Sigmoid colon (tissue), 7 donors: ENCODE data around the gene RANBP17. TPM values are rescaled to one million over a fixed set of nuclear protein-coding genes. Genes with fewer than 3 reads are reported as not detected.

Source experiments
- DNase-seq: peaks from one replicate; pipeline ENCODE4 v3.0.0-alpha.2; 2019
- H3K27ac ChIP-seq, 4 donors: fragments of 200-600 bp; sonication (generic); one replicate each; pipeline ENCODE4 v1.5.1; 2016 to 2019; ENCODE audit warnings: mild to moderate bottlenecking in 1 of 4
- H3K27me3 ChIP-seq, 3 donors: fragments of 200-600 bp; sonication (generic); one replicate each; pipeline ENCODE4 v1.5.1; 2019; ENCODE audit warnings: mild to moderate bottlenecking in 1 of 3
- H3K36me3 ChIP-seq, 4 donors: fragments of 200-600 bp; sonication (generic); one replicate each; pipeline ENCODE4 v1.5.1; 2016 to 2019
- H3K4me1 ChIP-seq, 4 donors: fragments of 200-600 bp; sonication (generic); one replicate each; pipeline ENCODE4 v1.5.1; 2017 to 2019
- H3K4me3 ChIP-seq, 4 donors: fragments of 200-600 bp; sonication (generic); one replicate each; pipeline ENCODE4 v1.5.1; 2017 to 2019; ENCODE audit warnings: mild to moderate bottlenecking in 2 of 4, moderate library complexity in 1 of 4
- H3K9me3 ChIP-seq, 4 donors: fragments of 200-600 bp in 3 of 4; sonication (generic) in 3 of 4; one replicate each; pipeline versions ENCODE4 v1.5.1 to v1.6.1; 2013 to 2019
- CTCF ChIP-seq, 4 experiments: fragments of 450-650 bp in 3 of 4; fragments of 200-600 bp in 1 of 4; IDR thresholded peaks; one replicate each; pipeline ENCODE4 v1.5.1; 2016 to 2019; ENCODE audit warnings: antibody characterized with exemption in 4 of 4, mild to moderate bottlenecking in 3 of 4, moderate library complexity in 2 of 4
- EP300 ChIP-seq, 4 donors: sonication (generic); formaldehyde crosslinking; IDR thresholded peaks; one replicate each; pipeline ENCODE4 v1.6.1; 2017; ENCODE audit warnings: antibody characterized with exemption in 4 of 4
- POLR2A ChIP-seq, 2 donors: fragments of 450-650 bp; IDR thresholded peaks; one replicate each; pipeline ENCODE4 v1.6.1; 2016; ENCODE audit warnings: antibody characterized with exemption in 2 of 2, mild to moderate bottlenecking in 2 of 2, moderate library complexity in 2 of 2
- POLR2AphosphoS5 ChIP-seq, 4 donors: sonication (generic); formaldehyde crosslinking; IDR thresholded peaks; one replicate each; pipeline ENCODE4 v1.6.1; 2017; ENCODE audit warnings: antibody characterized with exemption in 4 of 4
- WGBS, 2 donors: extraction: QIAGEN DNeasy Blood & Tissue Kit; methylation state at CpG; one replicate each; pipeline ENCODE4 v1.1.7; 2013; 5-methylcytosine and 5-hydroxymethylcytosine counted together
- intact Hi-C: fragments of 100-400 bp; cut with DNase I; formaldehyde crosslinking; loops from one replicate; pipeline ENCODE4 v1.15.1; 2023
- polyA plus RNA-seq, 3 donors: library from polyadenylated mRNA; stranded (reverse); fragments of 200-250 nt; gene quantifications; one replicate each; pipeline ENCODE4 v1.2.3, GENCODE V29; 2013
- total RNA-seq, 4 donors: library from RNA; depleted of rRNA; stranded (reverse); fragments of >200 nt; gene quantifications; one replicate each; pipeline ENCODE4 v1.1.0, GENCODE V29; 2016
- donor health status: healthy with polysubstance abuse.
- donor health status: Bipolar disorder and iron deficiency.
- donor health status: healthy.

The RANBP17 gene
- total and polyA plus RNA-seq, 7 donors, result 0.23 to 25.8 (median 11.4) TPM

GRCh38 chr5:171272996-171273970, 411.5 kb downstream of the RANBP17 start:
- intact Hi-C loops, result no loop called here
- no peaks in the 10 kb centered on the region for H3K27me3 ChIP-seq
- 91 to 92% methylated on average over 2 of the region's 2 CpGs for WGBS, 2 donors
- DNase-seq, result no peak
- no peaks in the 10 kb centered on the region for H3K9me3 ChIP-seq
- H3K4me1 ChIP-seq, result no peaks in the 10 kb centered on the region
- H3K27ac ChIP-seq, result no peak overlapping the region
- no peak overlapping the region for H3K4me3 ChIP-seq
- TF ChIP-seq EP300 (IDR thresholded peaks at IDR 0.05) (no peak), POLR2A (IDR thresholded peaks at IDR 0.05) (no peak), POLR2AphosphoS5 (IDR thresholded peaks at IDR 0.05) (no peak), CTCF (IDR thresholded peaks at IDR 0.05) (no peak)
- H3K36me3 ChIP-seq, result no peaks in the 10 kb centered on the region

- Histone ChIP-seq H3K9me3 (no peaks in the 10 kb centered on the region), H3K27me3 (no peaks in the 10 kb centered on the region), H3K4me1 (no peaks in the 10 kb centered on the region), H3K4me3 (no peak overlapping the region), H3K36me3 (no peaks in the 10 kb centered on the region), H3K27ac (no peak overlapping the region)
- DNase-seq, result no peak
- TF ChIP-seq POLR2AphosphoS5 (IDR thresholded peaks at IDR 0.05) (no peak), POLR2A (IDR thresholded peaks at IDR 0.05) (no peak), CTCF (IDR thresholded peaks at IDR 0.05) (no peak), EP300 (IDR thresholded peaks at IDR 0.05) (no peak)
- WGBS, 2 donors, result 70 to 82% methylated on average over 5 of the region's 5 CpGs
- intact Hi-C loops, result no loop called here
Observed at GRCh38 chr5:171275841-171276544, 414.2 kb downstream of the RANBP17 start.

GRCh38 chr5:171283753-171284152, 421.9 kb downstream of the RANBP17 start:
- 90 to 92% methylated on average over 7 of the region's 7 CpGs for WGBS, 2 donors
- H3K27me3 ChIP-seq, result no peaks in the 10 kb centered on the region
- intact Hi-C loops, result no loop called here
- no peak overlapping the region for H3K4me3 ChIP-seq
- H3K9me3 ChIP-seq, result no peaks in the 10 kb centered on the region
- no peak overlapping the region for H3K27ac ChIP-seq
- H3K36me3 ChIP-seq, result no peaks in the 10 kb centered on the region
- H3K4me1 ChIP-seq, result no peaks in the 10 kb centered on the region
- no peak for DNase-seq
- no peak for TF ChIP-seq POLR2A (IDR thresholded peaks at IDR 0.05)
- no peak for TF ChIP-seq POLR2AphosphoS5 (IDR thresholded peaks at IDR 0.05)
- no peak for TF ChIP-seq CTCF (IDR thresholded peaks at IDR 0.05)
- TF ChIP-seq EP300 (IDR thresholded peaks at IDR 0.05), result no peak

- H3K4me1 ChIP-seq, result no peaks in the 10 kb centered on the region
- no peak for DNase-seq
- H3K4me3 ChIP-seq, result no peak overlapping the region
- TF ChIP-seq EP300 (IDR thresholded peaks at IDR 0.05), result no peak
- TF ChIP-seq POLR2A (IDR thresholded peaks at IDR 0.05), result no peak
- TF ChIP-seq POLR2AphosphoS5 (IDR thresholded peaks at IDR 0.05), result no peak
- no peak for TF ChIP-seq CTCF (IDR thresholded peaks at IDR 0.05)
- no peak overlapping the region for H3K27ac ChIP-seq
- no peaks in the 10 kb centered on the region for H3K9me3 ChIP-seq
- no peaks in the 10 kb centered on the region for H3K36me3 ChIP-seq
- intact Hi-C loops, result no loop called here
- WGBS, 2 donors, result 88 to 90% methylated on average over 2 of the region's 2 CpGs
- H3K27me3 ChIP-seq, result no peaks in the 10 kb centered on the region
Observed at GRCh38 chr5:171285465-171285864, 423.6 kb downstream of the RANBP17 start.
